GM21526 (cell line): ENCODE data around the gene SFTPA2.
"Not testable (repeated sequence)": the region's sequence is repeated elsewhere in the genome, so short reads cannot be mapped to it uniquely, and the experiment has no call there.

Experiments used
- ATAC-seq: cut with Tn5 transposase; IDR thresholded peaks from one replicate; pipeline ENCODE4 v1.9.1; 2021; ENCODE audit warnings: moderate library complexity; ENCODE audit not compliant: unreplicated experiment, low FRiP score

The SFTPA2 gene

GRCh38 chr10:79516532-79517205 is 43.5 kb downstream of the SFTPA2 start:
- ATAC-seq = not testable (repeated sequence)

- ATAC-seq = not testable (repeated sequence)
Measured at GRCh38 chr10:79511891-79512583, 48.2 kb downstream of the SFTPA2 start, which contains the start of gene EIF5AL1. Gene EIF5AL1 (plus strand): TSS chr10:79512533. CDS start chr10:79512650, 117 bp downstream.

- ATAC-seq = not testable (repeated sequence)
Measured at GRCh38 chr10:79509934-79510508, 50.2 kb downstream of the SFTPA2 start.

GRCh38 chr10:79509306-79509933 is 50.8 kb downstream of the SFTPA2 start:
- not testable (repeated sequence) for ATAC-seq

GRCh38 chr10:79508245-79508644 is 52.0 kb downstream of the SFTPA2 start:
- ATAC-seq = not testable (repeated sequence)

- ATAC-seq = no peak
Measured at GRCh38 chr10:79507440-79508167, 52.6 kb downstream of the SFTPA2 start.
